LNCAP (cell line): Measurements from ENCODE around the gene EPSTI1.

Source experiments
- CTCF ChIP-seq: fragments of 450-650 bp; IDR thresholded peaks from 2 replicates; pipeline ENCODE4 v1.5.1; 2017; ENCODE audit warnings: mild to moderate bottlenecking

The EPSTI1 gene

GRCh38 chr13:42883771-42884467 lies 108.1 kb downstream of the EPSTI1 start:
- peak; percentile 51; the same call in 1 of the 2 replicates for TF ChIP-seq CTCF

- TF ChIP-seq CTCF = no peak
These were observed 108.9 kb downstream of the EPSTI1 start for GRCh38 chr13:42883142-42883541.

- no peak for TF ChIP-seq CTCF
These were observed 111.9 kb downstream of the EPSTI1 start for GRCh38 chr13:42880056-42880605.

GRCh38 chr13:42878721-42879120 lies 113.3 kb downstream of the EPSTI1 start:
- no peak for TF ChIP-seq CTCF

- TF ChIP-seq CTCF = no peak
These were observed 115.0 kb downstream of the EPSTI1 start for GRCh38 chr13:42876887-42877545.

- no peak for TF ChIP-seq CTCF
These were observed 115.7 kb downstream of the EPSTI1 start for GRCh38 chr13:42876270-42876714.

- TF ChIP-seq CTCF = no peak
These were observed 116.4 kb downstream of the EPSTI1 start for GRCh38 chr13:42875475-42876269.
